Right ventricle myocardium inferior (tissue), 1 donor: Measurements from ENCODE around the gene ZNF362. TPM values are rescaled to one million over a fixed set of nuclear protein-coding genes. Genes with fewer than 3 reads are reported as not detected.
A peak's percentile ranks its signal among the peaks of the same experiment; 100 is the strongest.

Experiments
- ATAC-seq: fragments of 200-7000 bp; cut with Tn5 transposase; one replicate; pipeline ENCODE4 v1.9.1; 2020; ENCODE audit warnings: mild to moderate bottlenecking, moderate library complexity
- DNase-seq: peaks from one replicate; pipeline ENCODE4 v3.0.0; 2021; ENCODE audit errors: missing footprints
- intact Hi-C: fragments of 100-400 bp; cut with DNase I; formaldehyde crosslinking; loops from one replicate; pipeline ENCODE4 v1.11.0; 2022
- total RNA-seq: library from RNA; stranded (reverse); fragmentation: NEBNext Ultra II Directional; extraction: Animal tissue kit (Norgen Biotek cat#: 25700); gene quantifications from one replicate; pipeline ENCODE4 v1.2.1, GENCODE V29; 2021
- donor health status: DM: no; HTN: yes; CAD: no; lungs with severe emphysema.

ZNF362 gene
- total RNA-seq, 1 donor from 2014 or later, result 30.3 TPM

GRCh38 chr1:33260439-33260838, 4.1 kb downstream of the ZNF362 start:
- intact Hi-C loops, result no loop called here
- DNase-seq, result no peak
- no peak for ATAC-seq

DNA sequence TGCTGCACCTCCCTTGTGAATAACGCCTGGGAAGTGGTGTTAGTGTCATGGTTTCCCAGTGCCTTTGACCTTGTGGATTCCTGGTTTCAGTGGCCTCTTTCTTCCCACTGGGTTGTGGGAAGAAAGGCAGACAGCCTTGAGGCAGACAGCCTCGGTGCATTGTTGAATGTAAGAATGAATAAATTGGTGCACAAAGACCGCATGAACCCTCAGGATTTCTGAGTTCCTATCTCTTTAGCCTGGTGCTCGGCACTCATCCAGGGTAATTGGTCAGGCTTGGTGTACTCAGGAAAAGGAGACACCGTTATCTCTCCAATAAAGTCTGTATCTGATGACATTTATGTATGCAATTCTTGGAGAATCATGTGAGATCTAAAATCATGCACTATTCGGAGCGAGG, 5.1 kb downstream of the ZNF362 start:
- DNase-seq, result no peak
- intact Hi-C loops, result no loop called here
- no peak for ATAC-seq

GRCh38 chr1:33263890-33264504, 7.7 kb downstream of the ZNF362 start:
- no peak for ATAC-seq
- no peak for DNase-seq
- intact Hi-C loops, result no loop called here

GRCh38 chr1:33265780-33266605, 9.7 kb downstream of the ZNF362 start:
- ATAC-seq, result no peak
- no peak for DNase-seq
- intact Hi-C loops, result no loop called here

GRCh38 chr1:33266766-33267165, 10.5 kb downstream of the ZNF362 start:
- intact Hi-C loops, result no loop called here
- no peak for ATAC-seq
- DNase-seq, result no peak

- no peak for ATAC-seq
- DNase-seq, result no peak
- intact Hi-C loops, result no loop called here
These were observed 11.3 kb downstream of the ZNF362 start for GRCh38 chr1:33267468-33268205.

DNA sequence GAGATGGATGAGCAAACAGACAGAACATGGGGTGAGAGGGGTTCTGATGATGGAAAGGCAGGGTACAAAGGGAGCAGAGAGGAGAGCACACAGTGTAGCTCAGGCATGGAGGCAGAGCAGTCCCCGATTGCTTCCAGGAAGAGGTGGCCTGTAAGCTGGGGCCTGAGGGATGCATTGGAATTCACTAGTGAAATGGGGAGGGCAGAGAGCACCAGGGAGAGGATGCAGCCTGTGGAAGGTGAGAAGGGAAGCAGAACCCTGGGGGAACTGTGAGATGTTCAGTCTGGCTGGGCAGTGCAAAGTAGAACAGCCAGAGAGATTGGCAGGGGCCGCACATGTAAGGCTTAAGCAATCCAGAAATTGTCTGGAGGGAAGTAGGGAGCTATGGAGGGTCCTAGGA, 12.2 kb downstream of the ZNF362 start:
- DNase-seq (no peak), ATAC-seq (no peak)
- intact Hi-C loops, result no loop called here

- no peak for DNase-seq
- peak; percentile 45 for ATAC-seq
- intact Hi-C loops, result no loop called here
These were observed 12.8 kb downstream of the ZNF362 start for GRCh38 chr1:33268927-33269610.

DNA sequence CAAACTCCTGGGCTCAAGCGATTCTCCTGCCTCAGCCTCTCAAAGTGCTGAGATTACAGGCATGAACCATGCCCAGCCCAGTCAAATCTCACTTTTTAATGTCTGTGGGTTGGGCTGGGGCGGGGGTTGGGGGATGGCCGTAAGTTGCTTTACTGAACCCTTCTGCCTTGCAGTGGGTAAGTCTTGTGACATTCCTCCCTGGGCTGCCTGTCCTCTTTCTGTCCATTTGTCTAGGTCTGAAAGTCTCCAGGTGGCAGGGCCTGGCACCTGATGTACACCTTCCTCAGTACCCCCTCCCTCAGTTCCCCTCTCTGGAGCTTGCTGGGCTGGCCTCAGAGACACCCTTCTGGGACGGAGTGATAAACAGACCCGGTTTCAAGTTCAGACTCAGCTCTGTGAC, 13.3 kb downstream of the ZNF362 start:
- ATAC-seq (no peak), DNase-seq (no peak)
- intact Hi-C loops, result no loop called here

DNA sequence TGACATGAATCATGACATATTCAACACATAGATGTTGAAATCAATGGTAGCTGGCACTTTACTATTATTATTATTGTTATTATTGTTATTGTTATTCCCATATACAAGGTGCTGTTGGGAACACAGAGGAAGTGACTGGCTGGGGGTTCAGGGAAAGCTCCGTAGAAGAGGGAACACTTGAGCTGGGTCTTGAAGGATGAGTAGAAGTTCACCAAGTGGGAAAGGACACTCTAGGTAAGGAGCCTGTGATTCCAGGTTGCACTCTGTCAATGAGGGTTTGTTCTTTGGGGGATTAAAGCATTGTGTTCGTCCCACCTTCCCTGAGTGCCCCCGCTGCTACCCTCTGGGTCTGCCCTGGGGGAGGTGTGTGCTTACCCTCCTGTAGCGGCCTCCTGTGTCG, 14.1 kb downstream of the ZNF362 start:
- ATAC-seq, result no peak
- intact Hi-C loops, result no loop called here
- DNase-seq, result no peak

- DNase-seq (no peak), ATAC-seq (no peak)
- intact Hi-C loops, result no loop called here
These were observed 14.6 kb downstream of the ZNF362 start for GRCh38 chr1:33270808-33271465.

GRCh38 chr1:33271666-33272505, 15.6 kb downstream of the ZNF362 start:
- intact Hi-C loops, result no loop called here
- no peak for ATAC-seq
- DNase-seq, result no peak

DNA sequence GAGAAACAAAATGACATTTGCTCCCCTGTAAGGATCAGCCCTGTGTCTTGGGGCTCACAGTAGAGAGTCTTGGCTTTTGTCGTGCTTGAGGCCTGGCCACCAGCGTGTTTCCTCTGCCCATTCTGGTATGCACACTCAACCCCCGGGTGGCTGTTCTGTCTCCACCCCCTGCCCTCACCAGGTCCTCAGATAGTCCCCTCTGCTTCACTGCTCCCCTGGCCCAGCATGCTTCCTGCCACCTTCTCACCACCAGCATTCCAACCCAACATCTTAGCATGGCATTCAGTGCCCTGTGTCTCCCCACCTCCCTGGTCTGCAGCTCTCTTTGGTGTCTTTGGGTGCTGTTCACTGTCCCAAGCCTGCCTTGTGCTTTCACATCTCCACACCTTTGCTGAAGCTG, 16.2 kb downstream of the ZNF362 start:
- no peak for DNase-seq
- intact Hi-C loops, result no loop called here
- no peak for ATAC-seq

GRCh38 chr1:33272930-33273329, 16.6 kb downstream of the ZNF362 start:
- intact Hi-C loops, result no loop called here
- ATAC-seq, result no peak
- DNase-seq, result no peak

DNA sequence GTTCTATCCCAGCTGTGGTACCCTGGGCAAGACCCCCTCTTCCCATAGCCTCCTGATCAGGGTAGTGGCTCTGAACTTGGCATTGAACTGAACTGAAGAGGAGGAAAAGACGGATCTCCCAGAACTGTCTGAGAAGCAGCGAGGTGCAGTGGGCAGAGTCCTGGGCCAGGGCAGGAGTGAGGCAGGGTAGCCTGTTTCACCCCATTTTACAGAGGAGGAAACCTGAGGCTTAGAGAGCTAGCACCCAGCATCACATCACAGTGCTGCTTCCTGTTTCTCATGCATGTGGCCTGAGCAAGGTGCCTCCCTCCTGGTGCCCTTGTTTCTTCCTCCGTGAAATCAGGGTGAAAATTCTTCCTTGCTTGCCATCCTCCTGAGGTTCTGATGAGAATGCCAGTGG, 17.1 kb downstream of the ZNF362 start:
- ATAC-seq (no peak), DNase-seq (no peak)
- intact Hi-C loops, result no loop called here

GRCh38 chr1:33273961-33274371, 17.7 kb downstream of the ZNF362 start:
- DNase-seq, result no peak
- intact Hi-C loops, result no loop called here
- no peak for ATAC-seq

DNA sequence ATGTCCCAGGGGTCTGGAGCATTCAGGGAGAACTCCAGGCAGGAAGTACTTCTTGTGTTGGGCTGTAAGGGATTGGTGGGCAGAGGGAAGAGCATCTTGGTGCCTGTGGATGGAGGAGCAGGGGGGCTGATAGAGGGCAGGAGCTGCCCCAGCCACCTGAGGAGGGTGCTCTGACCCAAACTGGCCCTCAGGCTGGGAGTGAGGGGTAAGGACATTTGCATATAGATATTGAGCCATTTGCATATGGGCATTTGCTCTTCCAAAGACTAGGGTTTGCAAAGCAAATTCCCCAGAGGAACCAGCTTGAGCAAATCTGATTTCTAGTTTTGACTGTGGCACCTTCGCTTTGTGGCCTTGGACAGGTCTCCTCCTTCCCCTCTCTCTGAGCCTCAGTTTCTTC, 18.2 kb downstream of the ZNF362 start:
- DNase-seq (no peak), ATAC-seq (no peak)
- intact Hi-C loops, result no loop called here

DNA sequence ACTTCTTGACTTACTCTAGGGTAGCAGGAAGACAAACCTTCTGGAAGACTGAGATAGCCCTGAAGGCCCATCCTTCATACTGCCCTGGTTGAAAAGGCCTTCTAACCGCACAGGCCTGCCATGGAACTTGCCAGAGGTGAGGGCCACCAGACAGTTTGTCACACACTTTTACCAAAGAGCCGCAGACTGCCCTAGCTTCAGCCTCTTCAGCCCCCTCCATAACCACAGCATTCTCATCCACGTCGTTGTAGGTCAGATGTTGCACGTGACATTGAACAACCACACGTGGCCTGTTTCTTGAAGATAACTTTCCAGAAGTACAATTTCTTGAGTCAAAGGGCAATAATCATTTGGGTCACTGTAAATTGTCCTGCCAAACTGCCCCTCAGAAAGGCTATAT, 18.9 kb downstream of the ZNF362 start:
- intact Hi-C loops, result no loop called here
- DNase-seq (no peak), ATAC-seq (no peak)
